COLO829 (cell line): ENCODE data around the gene MAP1LC3A.

Experiments used
- DNase-seq: peaks from one replicate; pipeline ENCODE4 v3.0.0; 2012; ENCODE audit warnings: low spot score

MAP1LC3A gene

GRCh38 chr20:34577061-34577460, 18.5 kb downstream of the MAP1LC3A start:
- no peak for DNase-seq

- DNase-seq: no peak
Measured at GRCh38 chr20:34578025-34578424, 19.5 kb downstream of the MAP1LC3A start.

GRCh38 chr20:34578521-34578920, 20.0 kb downstream of the MAP1LC3A start:
- no peak for DNase-seq

- peak; percentile 60 for DNase-seq
Measured at GRCh38 chr20:34579191-34579978, 20.9 kb downstream of the MAP1LC3A start.

- no peak for DNase-seq
Measured at GRCh38 chr20:34579979-34580940, 21.7 kb downstream of the MAP1LC3A start.

- no peak for DNase-seq
Measured at GRCh38 chr20:34581341-34582184, 23.0 kb downstream of the MAP1LC3A start.

GRCh38 chr20:34582221-34582620, 23.7 kb downstream of the MAP1LC3A start:
- DNase-seq: no peak

- DNase-seq: no peak
Measured at GRCh38 chr20:34582911-34583310, 24.4 kb downstream of the MAP1LC3A start.

- DNase-seq: no peak
Measured at GRCh38 chr20:34583544-34583943, 25.0 kb downstream of the MAP1LC3A start.

GRCh38 chr20:34585019-34585418, 26.5 kb downstream of the MAP1LC3A start:
- no peak for DNase-seq

GRCh38 chr20:34586488-34587163, 28.1 kb downstream of the MAP1LC3A start:
- no peak for DNase-seq

GRCh38 chr20:34595377-34596184, 37.1 kb downstream of the MAP1LC3A start:
- DNase-seq: no peak

- DNase-seq: no peak
Measured at GRCh38 chr20:34600892-34601653, 42.6 kb downstream of the MAP1LC3A start.

- DNase-seq: no peak
Measured at GRCh38 chr20:34604980-34605788, 46.7 kb downstream of the MAP1LC3A start.

GRCh38 chr20:34607066-34607465, 48.5 kb downstream of the MAP1LC3A start:
- no peak for DNase-seq
